GM12892 (cell line): ENCODE measurements around the gene DNAJB4.
"Not testable (repeated sequence)": the region's sequence is repeated elsewhere in the genome, so short reads cannot be mapped to it uniquely, and the experiment has no call there.

Experiments used
- DNase-seq: peaks from one replicate; pipeline ENCODE4 v3.0.0; 2011; ENCODE audit not compliant: insufficient read length
- FAIRE-seq: peaks from 2 replicates; lab custom pipeline; 2011; peaks lifted over from hg19 to GRCh38; lab: Jason Lieb, UNC
- POLR2A ChIP-seq: IDR thresholded peaks from 2 replicates; pipeline ENCODE4 v1.6.1; 2011; ENCODE audit warnings: low read depth, low read length, control low read depth
- POLR2AphosphoS5 ChIP-seq: IDR thresholded peaks from 2 replicates; pipeline ENCODE4 v1.6.1; 2011; ENCODE audit warnings: low read depth, low read length, control low read depth
- TAF1 ChIP-seq: IDR thresholded peaks from 2 replicates; pipeline ENCODE4 v1.6.1; 2011; ENCODE audit warnings: low read depth, mild to moderate bottlenecking, control low read depth, low read length, borderline replicate concordance

DNAJB4 gene

DNA sequence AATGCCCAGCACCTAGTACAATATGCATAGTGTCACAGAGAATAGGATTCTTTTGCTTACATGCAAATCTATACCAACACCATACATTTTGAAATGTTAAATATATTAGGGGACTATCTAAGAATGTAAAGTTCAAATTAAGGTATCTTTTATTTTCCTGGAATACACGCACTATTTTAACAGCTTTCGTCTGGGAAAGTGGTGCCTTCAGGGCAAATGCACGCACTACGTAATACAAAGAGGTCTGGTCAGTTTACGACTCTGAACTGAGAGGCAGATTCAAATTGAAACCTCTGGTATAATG lies 26.8 kb upstream of the DNAJB4 start:
- no peak for TF ChIP-seq POLR2AphosphoS5
- TF ChIP-seq TAF1: no peak
- no peak for TF ChIP-seq POLR2A
- no peak for FAIRE-seq
- no peak for DNase-seq

DNA sequence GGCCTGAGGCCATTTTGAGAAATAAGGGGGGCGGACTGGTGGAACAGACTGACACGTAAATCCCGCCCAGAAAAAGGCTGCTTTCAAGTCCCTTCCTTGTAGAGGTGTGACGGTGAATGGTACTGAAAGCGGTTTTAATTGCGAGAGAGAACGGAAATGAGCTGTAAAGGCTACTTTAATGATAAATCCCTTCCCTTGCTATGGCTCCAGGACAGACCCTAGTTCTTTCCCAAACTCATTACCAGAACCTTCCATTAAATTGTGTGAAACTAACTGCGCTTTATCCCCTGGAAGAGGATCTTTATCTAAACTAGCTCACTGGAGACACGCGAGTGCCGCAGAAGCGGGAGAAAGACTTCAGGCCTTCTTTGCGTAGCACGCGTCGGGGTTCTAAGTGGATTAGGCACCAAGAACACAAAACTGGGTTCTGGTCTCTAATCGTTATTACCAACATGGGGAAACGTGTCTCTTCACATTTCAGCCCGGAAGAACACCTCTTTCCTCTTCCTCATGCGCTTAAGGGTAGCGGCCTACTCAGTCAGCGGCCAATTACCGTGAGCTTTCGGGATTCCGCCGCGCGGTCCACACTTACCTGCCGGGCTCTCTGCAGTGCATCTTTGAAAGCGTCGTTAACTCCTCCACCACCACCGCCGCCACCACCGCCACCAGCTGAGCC lies 26.3 kb upstream of the DNAJB4 start:
- TF ChIP-seq POLR2AphosphoS5 (peak; percentile 83), TAF1 (peak; percentile 88; the same call in 1 of the 2 replicates), POLR2A (peak; percentile 64; the same call in 1 of the 2 replicates)
- DNase-seq (peak; percentile 37), FAIRE-seq (peak; percentile 90)

GRCh38 chr1:77978969-77979876 lies 25.5 kb upstream of the DNAJB4 start, which contains the start of gene FUBP1:
Gene FUBP1 (minus strand): TSS chr1:77979072. CDS start chr1:77979004, 68 bp downstream.
- TF ChIP-seq TAF1 (peak; percentile 89), POLR2A (peak; percentile 97), POLR2AphosphoS5 (peak; percentile 97)
- DNase-seq (peak; percentile 57), FAIRE-seq (peak; percentile 95)

- not testable (repeated sequence) for DNase-seq, FAIRE-seq
Measured at GRCh38 chr1:77983352-77983996, 21.3 kb upstream of the DNAJB4 start.

DNA sequence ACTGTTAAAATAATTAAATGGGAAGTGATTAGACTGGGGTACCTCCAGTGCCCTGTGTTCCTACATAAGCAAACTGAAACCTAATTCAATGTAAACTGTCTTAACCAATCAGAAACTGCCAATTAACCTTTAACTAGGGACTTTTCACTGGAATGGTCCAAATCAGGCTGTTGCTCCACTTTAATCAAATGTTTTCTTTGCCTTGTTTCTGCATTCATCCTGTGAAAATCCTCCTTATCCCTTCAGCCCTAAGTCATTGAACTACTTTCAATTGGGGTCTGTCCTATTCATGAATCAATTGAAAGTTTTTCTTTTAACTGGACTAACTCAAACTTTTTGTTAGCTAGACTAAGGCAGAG lies 20.8 kb upstream of the DNAJB4 start:
- FAIRE-seq (no peak), DNase-seq (no peak)
- TF ChIP-seq TAF1 (no peak), POLR2A (no peak), POLR2AphosphoS5 (no peak)

DNA sequence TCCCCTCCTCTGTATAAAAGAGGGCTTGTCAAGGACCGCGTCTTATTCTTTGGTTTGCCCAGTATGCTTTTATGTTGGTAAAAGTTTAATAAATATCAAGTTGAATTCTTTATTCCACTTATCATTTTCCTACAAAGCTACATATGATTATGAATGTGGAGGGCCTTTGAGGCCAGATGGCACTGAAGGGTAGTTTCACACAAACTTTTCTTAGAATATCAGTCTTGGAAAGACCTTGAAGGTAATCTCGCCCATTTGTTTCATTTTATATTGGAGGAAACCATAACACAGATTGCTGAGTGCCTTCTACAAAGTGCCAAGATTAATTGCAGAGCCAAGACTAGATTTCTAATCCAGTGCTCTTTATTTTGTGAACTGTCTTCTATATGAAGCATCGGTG lies 20.1 kb upstream of the DNAJB4 start:
- DNase-seq (no peak), FAIRE-seq (no peak)
- no peak for TF ChIP-seq POLR2AphosphoS5
- TF ChIP-seq POLR2A: no peak
- TF ChIP-seq TAF1: no peak

DNA sequence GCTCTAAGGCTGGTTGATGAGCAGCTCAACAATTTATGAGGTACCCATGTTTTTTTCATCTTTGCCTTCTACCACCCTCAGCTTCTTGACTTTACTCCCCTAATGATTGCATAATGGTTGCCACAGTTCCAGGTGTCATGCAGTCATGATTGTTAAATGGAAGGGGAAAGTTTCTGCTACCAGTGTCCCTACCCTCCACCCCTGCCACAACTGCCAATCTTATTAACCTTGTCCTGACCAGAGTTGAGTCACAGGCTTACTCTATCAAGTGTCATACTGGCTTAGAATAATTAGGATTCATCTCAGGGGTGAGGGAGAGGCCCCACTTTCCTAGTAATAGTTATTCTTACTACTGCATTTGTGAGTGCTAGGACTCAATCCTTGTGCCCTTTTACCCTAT lies 17.9 kb upstream of the DNAJB4 start:
- FAIRE-seq (no peak), DNase-seq (no peak)
- TF ChIP-seq POLR2A (no peak), TAF1 (no peak)

DNA sequence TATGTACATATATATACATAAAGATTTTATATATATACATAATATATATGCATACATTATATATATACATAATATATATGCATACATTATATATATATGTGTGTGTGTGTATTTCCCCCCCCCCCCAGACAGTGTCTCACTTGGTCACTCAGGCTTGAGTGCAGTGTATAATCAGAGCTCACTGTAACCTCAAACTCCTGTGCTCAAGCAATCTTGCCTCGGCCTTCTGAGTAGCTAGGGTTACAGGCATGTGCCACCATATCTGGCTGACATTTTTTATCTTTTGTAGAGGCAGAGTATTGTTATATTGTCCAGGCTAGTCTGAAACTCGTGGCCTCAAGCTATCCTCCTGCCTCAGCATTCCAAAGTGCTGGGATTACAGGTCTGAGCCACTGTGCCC lies 16.8 kb upstream of the DNAJB4 start:
- DNase-seq (no peak), FAIRE-seq (no peak)
- TF ChIP-seq POLR2A: no peak
- TF ChIP-seq POLR2AphosphoS5: no peak
- no peak for TF ChIP-seq TAF1

- TF ChIP-seq TAF1 (no peak), POLR2AphosphoS5 (no peak), POLR2A (no peak)
- DNase-seq (no peak), FAIRE-seq (peak; percentile 24)
Measured at GRCh38 chr1:77989744-77990143, 15.0 kb upstream of the DNAJB4 start.

DNA sequence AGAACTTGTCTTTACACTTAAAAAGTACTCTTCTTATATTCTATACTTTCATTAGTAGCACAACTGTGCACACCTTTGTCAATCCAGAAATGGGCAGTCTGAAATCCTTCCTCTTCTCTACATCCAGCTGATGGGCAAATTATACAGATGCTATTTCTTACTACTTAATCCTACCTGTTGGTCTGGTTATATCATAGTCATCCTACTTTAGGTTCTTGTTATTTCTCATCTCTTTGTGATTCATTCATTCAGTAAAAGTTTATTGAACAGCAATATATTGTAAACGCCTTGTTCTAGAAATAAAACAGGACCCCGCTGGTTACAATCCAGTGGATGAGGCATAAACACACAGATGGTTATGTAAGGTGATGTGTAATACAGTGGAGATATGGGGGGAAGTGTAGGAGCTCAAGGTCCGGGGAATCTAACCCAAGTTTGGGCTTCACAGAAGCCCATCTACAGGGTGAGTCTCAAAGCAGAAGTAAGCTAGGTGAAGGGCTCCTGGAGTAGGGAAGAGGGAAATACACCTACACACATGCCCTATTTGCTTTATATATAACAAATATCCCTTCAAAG lies 14.0 kb upstream of the DNAJB4 start:
- no peak for DNase-seq
- no peak for TF ChIP-seq TAF1
- FAIRE-seq: no peak

GRCh38 chr1:77991638-77992037 lies 13.1 kb upstream of the DNAJB4 start:
- no peak for TF ChIP-seq POLR2AphosphoS5
- TF ChIP-seq POLR2A: no peak
- no peak for TF ChIP-seq TAF1
- DNase-seq (no peak), FAIRE-seq (no peak)
